Measurements from ENCODE around the gene ABCB6.

DNA sequence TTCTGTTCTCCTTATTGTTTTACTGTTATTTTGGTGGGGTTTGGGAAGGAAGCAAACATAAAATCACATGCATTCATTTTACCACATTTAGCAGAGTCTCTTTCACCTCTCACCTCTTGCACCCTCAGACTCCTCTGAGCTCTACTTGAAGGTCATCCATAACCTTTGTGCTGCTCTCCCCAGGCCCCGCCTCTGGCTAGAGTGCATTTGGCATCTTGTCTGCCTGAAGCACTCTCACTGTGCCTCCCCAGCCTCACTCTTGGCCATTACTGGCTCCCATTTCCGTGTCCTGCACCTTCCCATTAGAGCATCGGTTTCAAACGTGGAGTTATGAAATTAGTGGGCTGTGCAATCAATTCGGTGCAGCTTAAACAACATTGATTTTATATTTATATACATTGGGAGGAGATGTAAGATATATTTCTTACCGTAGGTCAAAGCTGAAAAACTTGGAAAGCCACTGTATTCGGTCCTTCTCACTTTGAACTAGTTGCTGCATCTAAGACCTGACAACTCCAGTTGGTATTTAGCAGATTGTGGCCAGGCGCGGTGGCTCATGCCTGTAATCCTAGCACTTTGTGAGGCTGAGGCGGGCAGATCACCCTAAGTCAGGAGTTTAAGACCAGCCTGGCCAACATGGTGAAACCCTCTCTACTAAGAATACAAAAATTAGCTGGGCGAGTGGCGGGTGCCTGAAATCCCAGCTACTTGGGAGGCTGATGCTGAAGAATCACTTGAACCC lies 19.1 kb downstream of the ABCB6 start:
- no peak for TF ChIP-seq POLR2AphosphoS5 (IDR thresholded peaks at IDR 0.05)
- TF ChIP-seq, protein P1, sequence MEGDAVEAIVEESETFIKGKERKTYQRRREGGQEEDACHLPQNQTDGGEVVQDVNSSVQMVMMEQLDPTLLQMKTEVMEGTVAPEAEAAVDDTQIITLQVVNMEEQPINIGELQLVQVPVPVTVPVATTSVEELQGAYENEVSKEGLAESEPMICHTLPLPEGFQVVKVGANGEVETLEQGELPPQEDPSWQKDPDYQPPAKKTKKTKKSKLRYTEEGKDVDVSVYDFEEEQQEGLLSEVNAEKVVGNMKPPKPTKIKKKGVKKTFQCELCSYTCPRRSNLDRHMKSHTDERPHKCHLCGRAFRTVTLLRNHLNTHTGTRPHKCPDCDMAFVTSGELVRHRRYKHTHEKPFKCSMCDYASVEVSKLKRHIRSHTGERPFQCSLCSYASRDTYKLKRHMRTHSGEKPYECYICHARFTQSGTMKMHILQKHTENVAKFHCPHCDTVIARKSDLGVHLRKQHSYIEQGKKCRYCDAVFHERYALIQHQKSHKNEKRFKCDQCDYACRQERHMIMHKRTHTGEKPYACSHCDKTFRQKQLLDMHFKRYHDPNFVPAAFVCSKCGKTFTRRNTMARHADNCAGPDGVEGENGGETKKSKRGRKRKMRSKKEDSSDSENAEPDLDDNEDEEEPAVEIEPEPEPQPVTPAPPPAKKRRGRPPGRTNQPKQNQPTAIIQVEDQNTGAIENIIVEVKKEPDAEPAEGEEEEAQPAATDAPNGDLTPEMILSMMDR (IDR thresholded peaks at IDR 0.05 in 8 of 11, conservative IDR thresholded peaks at IDR 0.05 in 3 of 11): no peak
